HT1080 (cell line): ENCODE data around the gene TGM4. TPM values are rescaled to one million over a fixed set of nuclear protein-coding genes. Genes with fewer than 3 reads are reported as not detected.

Source experiments
- DNase-seq: peaks from one replicate; pipeline ENCODE4 v3.0.0-alpha.2; 2015; ENCODE audit warnings: low read depth
- total RNA-seq: library from RNA; depleted of rRNA; stranded (reverse); fragments of >200 nt; shearing (Covaris generic); gene quantifications from 2 replicates; pipeline ENCODE4 v1.2.3, GENCODE V29; 2014

The TGM4 gene
- total RNA-seq, 1 experiment from 2014 or later, result not detected

DNA sequence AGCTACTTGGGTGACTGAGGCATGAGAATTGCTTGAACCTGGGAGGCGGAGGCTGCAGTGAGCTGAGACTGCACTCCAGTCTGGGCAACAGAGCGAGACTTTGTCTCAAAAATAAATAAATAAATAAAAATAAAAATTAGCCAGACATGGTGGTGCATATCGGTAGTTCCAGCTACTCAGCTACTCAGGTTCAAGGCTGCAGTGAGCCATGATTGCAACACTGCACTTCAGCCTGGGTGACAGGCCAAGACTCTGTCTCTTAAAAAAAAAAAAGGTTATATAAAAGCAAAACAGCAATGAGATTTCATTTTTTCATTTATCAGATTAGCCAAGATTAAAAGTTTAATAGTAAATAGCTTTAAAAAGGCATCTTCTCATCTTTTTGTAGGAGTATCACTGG lies 2.9 kb downstream of the TGM4 start:
- DNase-seq, result no peak

GRCh38 chr3:44880284-44880683 lies 5.9 kb downstream of the TGM4 start:
- DNase-seq, result no peak

DNA sequence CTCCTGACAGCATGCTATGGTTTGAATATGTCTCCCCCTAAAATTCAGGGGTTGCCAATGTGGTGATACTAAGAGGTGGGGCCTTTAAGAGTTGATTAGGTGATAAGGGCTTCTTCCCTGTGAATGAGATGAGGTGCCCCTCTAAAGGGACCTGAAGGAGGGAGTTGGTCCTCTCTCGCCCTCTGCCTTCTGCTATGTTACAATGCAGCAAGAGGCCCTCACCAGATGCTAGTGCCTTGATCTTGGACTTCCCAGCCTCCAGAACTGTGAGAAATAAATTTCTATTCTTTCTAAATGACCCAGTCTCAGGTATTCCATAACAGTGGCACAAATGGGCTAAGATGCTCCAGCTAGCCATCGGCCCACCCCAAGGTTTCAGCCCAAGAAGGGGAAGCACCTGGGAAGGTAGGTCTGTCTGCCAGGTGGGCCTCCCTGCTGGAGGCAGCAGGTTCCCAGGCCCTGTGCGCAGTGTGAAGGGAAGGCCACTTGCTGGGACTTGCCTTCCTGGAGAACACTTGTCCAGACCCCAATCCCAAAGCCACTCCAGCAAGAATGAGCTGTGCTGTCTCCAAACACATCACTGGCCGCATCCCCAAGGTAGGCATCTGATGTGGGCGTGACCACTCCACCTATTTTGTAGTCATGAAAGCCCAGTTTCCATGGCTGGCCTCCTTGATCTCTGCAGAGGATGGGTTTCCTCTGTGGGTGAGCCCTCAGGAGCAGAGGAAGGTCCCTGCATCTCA lies 9.0 kb downstream of the TGM4 start:
- DNase-seq, result no peak

GRCh38 chr3:44883999-44884431 lies 9.6 kb downstream of the TGM4 start:
- peak; percentile 98 for DNase-seq

DNA sequence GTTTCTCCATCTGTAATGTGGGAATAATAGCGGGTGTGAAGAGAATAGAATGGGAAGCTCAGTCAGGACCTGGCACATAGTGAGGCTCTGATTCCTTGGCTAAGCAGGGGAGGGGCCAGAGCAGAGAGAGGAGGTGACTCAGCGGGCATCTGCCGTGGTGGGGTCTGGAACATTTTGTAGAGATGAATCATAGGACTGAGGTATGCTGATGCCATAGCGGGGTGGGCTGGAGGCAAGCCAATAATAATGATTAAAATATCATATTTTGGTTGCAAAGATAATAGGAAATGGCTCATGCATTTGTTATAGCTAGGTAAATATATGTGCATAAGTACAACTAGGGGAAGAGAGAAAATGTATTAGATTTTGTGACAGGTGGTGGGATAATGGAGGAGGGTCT lies 11.2 kb downstream of the TGM4 start:
- DNase-seq, result peak; percentile 98

DNA sequence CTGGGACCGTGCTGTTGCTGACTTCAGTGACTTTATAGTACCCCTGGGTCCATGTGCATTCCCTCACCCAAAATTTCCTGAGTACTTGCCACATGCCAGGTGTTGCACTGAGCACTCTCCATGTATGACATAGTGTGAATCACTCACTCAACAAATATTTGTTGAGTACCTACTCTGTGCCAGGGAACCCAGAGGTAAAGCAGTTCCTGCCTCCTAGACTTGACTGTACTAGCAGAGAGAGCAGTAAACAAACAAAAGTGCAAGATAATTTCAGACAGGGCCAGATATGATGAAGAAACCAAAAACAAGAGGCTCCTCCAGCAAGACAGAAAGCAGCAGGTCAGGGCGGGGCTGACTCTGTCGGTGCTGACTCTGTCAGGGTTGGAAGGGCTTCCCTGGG lies 12.2 kb downstream of the TGM4 start:
- no peak for DNase-seq

DNA sequence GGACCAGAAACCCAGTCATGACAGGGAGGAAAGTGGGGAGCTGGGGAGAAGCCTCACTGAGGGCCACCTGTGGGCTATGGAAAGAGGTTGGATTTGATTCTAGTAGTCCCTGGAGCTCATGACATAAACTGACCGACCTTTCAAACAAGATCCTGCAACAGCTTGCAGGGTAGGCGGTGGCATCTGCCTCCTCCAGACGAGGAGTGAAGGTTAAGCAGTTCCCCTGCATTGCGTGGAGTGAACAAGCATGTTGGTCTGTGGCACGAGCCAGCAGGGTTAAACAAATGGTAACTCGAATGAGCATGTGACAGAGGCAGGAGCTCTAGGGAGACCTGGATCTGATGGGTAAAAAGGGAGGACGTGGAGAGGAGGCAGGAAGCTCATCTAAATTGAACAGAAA lies 12.7 kb downstream of the TGM4 start:
- DNase-seq, result no peak

DNA sequence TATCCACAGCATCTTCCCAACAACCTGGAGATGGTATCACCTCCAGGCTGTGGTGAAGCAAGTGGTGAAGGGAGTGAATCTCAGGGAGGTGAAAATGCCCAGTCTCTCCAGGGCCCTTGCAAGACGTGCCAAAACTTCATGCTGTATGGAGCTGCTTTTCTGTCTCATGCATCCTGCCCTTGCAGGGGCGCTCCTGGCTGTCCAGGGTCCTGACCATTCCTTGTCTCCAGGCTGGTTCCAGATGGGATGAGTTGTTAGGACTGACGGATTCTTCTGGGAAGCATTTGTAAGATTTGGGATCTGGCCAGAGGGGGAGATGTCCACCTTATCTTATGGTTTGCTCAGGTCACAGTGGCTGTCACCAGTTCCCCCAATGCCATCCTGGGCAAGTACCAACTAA lies 15.8 kb downstream of the TGM4 start:
- DNase-seq, result no peak

DNA sequence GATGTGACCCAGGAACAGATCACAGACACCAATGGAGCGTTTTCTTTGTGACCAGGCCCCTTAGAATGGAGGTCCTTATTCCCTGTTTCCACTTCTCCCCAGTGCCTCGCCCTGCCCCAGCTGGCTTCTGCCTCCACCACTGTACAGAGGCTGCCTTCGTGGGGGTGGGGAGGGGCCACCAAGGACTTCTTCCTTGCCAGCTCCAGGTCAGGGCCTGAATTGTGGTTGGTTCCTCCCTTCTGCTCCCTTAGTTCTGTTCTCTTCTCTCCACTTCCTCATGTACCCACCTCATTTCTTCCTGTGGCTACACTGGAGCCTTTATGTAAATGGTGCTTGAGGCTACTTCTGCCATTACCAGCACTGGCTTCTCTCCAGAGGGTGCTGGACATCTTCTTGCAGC lies 16.4 kb downstream of the TGM4 start:
- DNase-seq, result no peak

DNA sequence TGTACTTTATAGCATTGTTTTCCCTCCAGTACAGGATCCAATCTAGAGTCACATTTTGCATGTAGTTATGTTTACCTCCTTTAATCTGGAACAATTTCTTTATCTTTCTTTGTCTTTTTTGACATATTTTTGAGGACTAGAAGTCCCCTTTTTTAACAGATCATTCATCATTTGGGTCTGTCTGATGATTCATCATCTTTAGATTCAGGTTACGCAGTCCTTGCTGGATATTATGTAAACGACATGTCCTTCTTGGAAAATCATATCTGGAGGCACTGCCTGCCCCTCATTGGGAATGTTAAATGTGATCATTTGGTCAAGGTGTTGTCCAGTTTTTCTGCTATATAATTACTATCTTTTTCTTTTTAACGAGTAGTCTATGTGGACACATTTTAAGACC lies 18.3 kb downstream of the TGM4 start:
- DNase-seq, result peak; percentile 47

- peak; percentile 86 for DNase-seq
These were observed 18.7 kb downstream of the TGM4 start for GRCh38 chr3:44893097-44893496.

DNA sequence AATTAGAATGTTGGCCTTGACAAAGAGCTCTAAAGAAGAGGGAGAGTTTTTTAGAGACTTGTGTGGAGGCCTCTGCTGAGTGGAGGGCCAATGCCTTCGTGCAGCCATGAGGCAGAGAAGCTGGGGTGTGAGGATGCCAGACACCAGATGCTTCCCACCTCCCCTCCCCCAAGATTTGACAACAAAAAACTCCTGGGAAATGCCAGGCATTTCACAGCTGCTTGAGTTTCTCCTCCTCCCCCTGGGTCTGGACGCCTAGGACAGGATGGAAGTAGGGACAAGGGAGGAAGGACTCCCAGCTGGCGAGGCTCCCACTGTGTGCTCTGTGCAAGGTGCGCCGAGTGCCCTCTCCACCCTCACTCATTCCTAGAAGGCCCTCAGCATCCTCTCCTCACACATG lies 20.1 kb downstream of the TGM4 start:
- no peak for DNase-seq

GRCh38 chr3:44896440-44896839 lies 22.0 kb downstream of the TGM4 start:
- no peak for DNase-seq

GRCh38 chr3:44899683-44900367 lies 25.4 kb downstream of the TGM4 start:
- no peak for DNase-seq

DNA sequence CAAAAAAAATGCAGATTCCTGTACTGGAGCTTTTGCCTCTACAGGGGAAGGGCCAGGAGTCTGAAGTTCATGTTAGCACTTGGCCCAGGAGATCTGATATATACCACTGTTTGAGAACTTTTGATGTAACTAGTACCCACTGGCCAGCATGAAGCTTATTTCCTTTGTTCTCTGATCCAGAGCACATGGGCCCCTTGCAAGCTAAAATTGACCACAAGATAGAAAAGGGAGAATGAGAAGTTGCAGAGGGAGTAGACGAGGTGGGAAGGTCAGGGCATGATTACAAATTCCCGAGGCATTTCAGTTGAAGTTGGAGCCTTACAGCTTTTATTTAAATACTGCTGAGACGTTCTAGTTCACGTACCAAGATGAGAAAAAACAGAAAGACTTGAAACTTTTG lies 28.2 kb downstream of the TGM4 start:
- DNase-seq, result no peak

GRCh38 chr3:44903314-44903713 lies 28.9 kb downstream of the TGM4 start:
- no peak for DNase-seq

GRCh38 chr3:44903751-44904150 lies 29.3 kb downstream of the TGM4 start:
- DNase-seq, result no peak

GRCh38 chr3:44905446-44906157 lies 31.2 kb downstream of the TGM4 start:
- DNase-seq, result no peak

DNA sequence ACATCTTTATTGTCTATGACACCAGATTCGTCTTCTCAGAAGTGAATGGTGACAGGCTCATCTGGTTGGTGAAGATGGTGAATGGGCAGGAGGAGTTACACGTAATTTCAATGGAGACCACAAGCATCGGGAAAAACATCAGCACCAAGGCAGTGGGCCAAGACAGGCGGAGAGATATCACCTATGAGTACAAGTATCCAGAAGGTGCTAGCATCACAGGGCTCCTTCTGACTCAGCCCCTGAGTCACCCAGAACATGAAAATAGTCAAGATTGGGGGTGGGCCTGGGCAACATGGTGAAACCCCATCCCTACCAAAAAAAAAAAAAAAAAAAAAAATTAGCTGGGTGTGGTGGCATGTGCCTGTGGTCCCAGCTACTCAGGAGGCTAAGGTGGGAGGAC lies 32.6 kb downstream of the TGM4 start:
- peak; percentile 65 for DNase-seq

DNA sequence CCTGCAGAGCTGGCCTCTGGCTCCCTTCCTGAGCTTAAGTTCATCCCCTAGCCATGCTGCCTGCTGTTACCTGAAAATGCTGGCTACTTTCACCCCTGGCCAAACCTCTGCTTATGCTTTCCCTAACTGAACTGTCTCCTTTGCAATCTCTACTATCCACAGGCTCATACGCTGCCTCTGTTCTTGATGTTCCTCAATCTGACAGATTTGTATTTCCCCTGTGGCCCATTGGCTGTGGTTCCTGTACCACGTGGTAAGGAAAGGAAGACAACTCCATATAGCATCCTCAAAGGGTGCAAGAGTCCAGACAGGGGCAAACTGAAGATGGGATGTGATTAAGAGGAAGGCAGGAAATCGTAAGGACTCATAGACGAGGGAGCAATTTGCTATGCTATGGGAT lies 33.2 kb downstream of the TGM4 start:
- no peak for DNase-seq

DNA sequence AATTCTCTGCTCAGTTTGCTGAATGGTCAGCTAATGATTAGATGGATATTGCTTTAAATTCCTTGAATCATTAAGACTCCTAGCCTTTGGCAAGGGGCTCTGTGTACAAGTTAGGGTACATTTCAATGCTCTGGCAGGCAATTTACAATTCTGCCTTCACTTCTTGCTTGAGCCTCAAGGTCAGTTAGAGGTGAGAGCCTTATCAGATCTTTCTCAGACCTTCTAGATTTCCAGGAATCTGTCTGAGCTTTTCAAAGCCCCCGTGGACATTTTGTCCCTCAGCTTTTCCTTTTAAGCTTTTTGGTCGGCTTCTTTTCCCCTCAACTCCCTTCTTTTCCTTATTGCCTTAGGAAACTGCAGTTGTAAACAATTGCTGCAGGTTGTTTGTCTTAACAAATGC lies 34.7 kb downstream of the TGM4 start:
- DNase-seq, result no peak

- no peak for DNase-seq
These were observed 36.3 kb downstream of the TGM4 start for GRCh38 chr3:44910693-44911092.
